WTC11 (cell line): Measurements from ENCODE around the gene CRACDL. TPM values are rescaled to one million over a fixed set of nuclear protein-coding genes. Genes with fewer than 3 reads are reported as not detected.

ENCODE experiments used
- ATAC-seq: fragments of 200-7000 bp; cut with Tn5 transposase; 2 replicates; pipeline ENCODE4 v1.10.0; 2021; ENCODE audit warnings: mild to moderate bottlenecking, moderate library complexity
- Bru-seq: library from RNA; stranded (reverse); fragments of 400-500 nt; gene quantifications from one replicate; lab custom pipeline; 2021; lab: Mats Ljungman, UMichigan
- CTCF ChIA-PET: fragments of 300-600 bp; sonication (Branson Sonifier 250); formaldehyde crosslinking; loops from one replicate; lab custom pipeline; 2021; ENCODE audit warnings: antibody characterized with exemption; lab: Charles Lee
- POLR2A ChIA-PET: fragments of 350-600 bp; sonication (Branson Sonifier 250); formaldehyde crosslinking; loops from one replicate; lab custom pipeline; 2021; ENCODE audit warnings: antibody characterized with exemption; lab: Charles Lee
- DNase-seq: peaks from one replicate; pipeline ENCODE4 v3.0.0; 2021; ENCODE audit warnings: low spot score
- H3K27ac Mint-ChIP-seq: 2 replicates; pipeline ENCODE4 v1.8.0; 2021; ENCODE audit warnings: mixed read lengths
- H3K27me3 Mint-ChIP-seq: 2 replicates; pipeline ENCODE4 v1.8.0; 2021; ENCODE audit warnings: low read depth, mild to moderate bottlenecking, moderate library complexity, mixed read lengths
- H3K36me3 Mint-ChIP-seq: 2 replicates; pipeline ENCODE4 v1.8.0; 2021; ENCODE audit warnings: mixed read lengths
- H3K4me1 Mint-ChIP-seq: 2 replicates; pipeline ENCODE4 v1.8.0; 2022; ENCODE audit warnings: mixed read lengths
- H3K4me3 Mint-ChIP-seq: 2 replicates; pipeline ENCODE4 v1.8.0; 2021; ENCODE audit warnings: mild to moderate bottlenecking, moderate library complexity, mixed read lengths
- H3K9me3 Mint-ChIP-seq: 2 replicates; pipeline ENCODE4 v1.8.0; 2021; ENCODE audit warnings: mixed read lengths
- AR ChIP-seq: fragments of 250-450 bp; sonication (Bioruptor Pico); IDR thresholded peaks from 2 replicates; pipeline ENCODE4 v1.9.0; 2021; ENCODE audit warnings: mild to moderate bottlenecking
- ESRRA ChIP-seq: sonication (generic); formaldehyde crosslinking; IDR thresholded peaks from 2 replicates; pipeline ENCODE4 v1.8.1; 2022; ENCODE audit warnings: mild to moderate bottlenecking, missing genetic modification reagents, borderline replicate concordance
- ETV6 ChIP-seq: sonication (generic); formaldehyde crosslinking; IDR thresholded peaks from 2 replicates; pipeline ENCODE4 v1.8.1; 2022; ENCODE audit warnings: mild to moderate bottlenecking, missing genetic modification reagents
- FOXP4 ChIP-seq: sonication (generic); formaldehyde crosslinking; IDR thresholded peaks from 2 replicates; pipeline ENCODE4 v1.8.0; 2022; ENCODE audit warnings: mild to moderate bottlenecking, missing genetic modification reagents
- JAZF1 ChIP-seq: fragments of 250-450 bp; sonication (Bioruptor Pico); IDR thresholded peaks from 2 replicates; pipeline ENCODE4 v1.9.0; 2021; ENCODE audit warnings: moderate library complexity, mild to moderate bottlenecking, inconsistent platforms
- MYBL2 ChIP-seq: sonication (generic); formaldehyde crosslinking; IDR thresholded peaks from 2 replicates; pipeline ENCODE4 v1.8.1; 2023; ENCODE audit warnings: mild to moderate bottlenecking, moderate library complexity, missing genetic modification reagents
- SP1 ChIP-seq: sonication (generic); formaldehyde crosslinking; conservative IDR thresholded peaks from 2 replicates; pipeline ENCODE4 v1.8.1; 2022; ENCODE audit warnings: missing genetic modification reagents
- ZMAT4 ChIP-seq: fragments of 250-450 bp; sonication (Bioruptor Pico); IDR thresholded peaks from 2 replicates; pipeline ENCODE4 v1.9.0; 2021; ENCODE audit warnings: mild to moderate bottlenecking
- ZNF232 ChIP-seq: sonication (generic); formaldehyde crosslinking; IDR thresholded peaks from 2 replicates; pipeline ENCODE4 v1.8.0; 2022; ENCODE audit warnings: mild to moderate bottlenecking, missing genetic modification reagents
- long read RNA-seq, 3 experiments: library from RNA in 1 of 3; library from capped mRNA in 1 of 3; library from polyadenylated mRNA in 1 of 3; unstranded in 2 of 3; stranded (forward) in 1 of 3; transcript quantifications; one replicate each; pipeline ENCODE4 v2.0.0, GENCODE V29; 2021
- total RNA-seq: library from RNA; stranded (reverse); gene quantifications from 3 replicates; pipeline ENCODE4 v1.2.3, GENCODE V29; 2021
- TF ChIP-seq, protein P1 (sequence below): sonication (generic); formaldehyde crosslinking; IDR thresholded peaks from 2 replicates; pipeline ENCODE4 v1.8.1; 2023; ENCODE audit warnings: mild to moderate bottlenecking, missing genetic modification reagents
- TF ChIP-seq, protein P2 (sequence below): sonication (generic); formaldehyde crosslinking; IDR thresholded peaks from 2 replicates; pipeline ENCODE4 v1.8.1; 2023; ENCODE audit warnings: mild to moderate bottlenecking, missing genetic modification reagents, moderate library complexity
- TF ChIP-seq, protein P3 (sequence below): sonication (generic); formaldehyde crosslinking; IDR thresholded peaks from 2 replicates; pipeline ENCODE4 v1.8.1; 2022; ENCODE audit warnings: missing genetic modification reagents, borderline replicate concordance
- TF ChIP-seq, protein P4 (sequence below): sonication (generic); formaldehyde crosslinking; conservative IDR thresholded peaks from 2 replicates; pipeline ENCODE4 v1.8.1; 2023; ENCODE audit warnings: mild to moderate bottlenecking, low read depth, missing genetic modification reagents, moderate library complexity

Gene CRACDL, protein sequence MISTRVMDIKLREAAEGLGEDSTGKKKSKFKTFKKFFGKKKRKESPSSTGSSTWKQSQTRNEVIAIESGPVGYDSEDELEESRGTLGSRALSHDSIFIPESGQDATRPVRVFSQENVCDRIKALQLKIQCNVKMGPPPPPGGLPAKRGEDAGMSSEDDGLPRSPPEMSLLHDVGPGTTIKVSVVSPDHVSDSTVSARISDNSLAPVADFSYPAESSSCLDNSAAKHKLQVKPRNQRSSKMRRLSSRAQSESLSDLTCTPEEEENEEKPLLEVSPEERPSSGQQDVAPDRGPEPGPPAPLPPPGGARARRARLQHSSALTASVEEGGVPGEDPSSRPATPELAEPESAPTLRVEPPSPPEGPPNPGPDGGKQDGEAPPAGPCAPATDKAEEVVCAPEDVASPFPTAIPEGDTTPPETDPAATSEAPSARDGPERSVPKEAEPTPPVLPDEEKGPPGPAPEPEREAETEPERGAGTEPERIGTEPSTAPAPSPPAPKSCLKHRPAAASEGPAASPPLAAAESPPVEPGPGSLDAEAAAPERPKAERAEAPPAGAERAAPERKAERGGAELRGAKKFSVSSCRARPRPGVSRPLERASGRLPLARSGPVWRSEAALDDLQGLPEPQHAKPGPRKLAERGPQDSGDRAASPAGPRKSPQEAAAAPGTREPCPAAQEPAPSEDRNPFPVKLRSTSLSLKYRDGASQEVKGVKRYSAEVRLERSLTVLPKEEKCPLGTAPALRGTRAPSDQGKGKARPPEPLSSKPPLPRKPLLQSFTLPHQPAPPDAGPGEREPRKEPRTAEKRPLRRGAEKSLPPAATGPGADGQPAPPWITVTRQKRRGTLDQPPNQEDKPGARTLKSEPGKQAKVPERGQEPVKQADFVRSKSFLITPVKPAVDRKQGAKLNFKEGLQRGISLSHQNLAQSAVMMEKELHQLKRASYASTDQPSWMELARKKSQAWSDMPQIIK
- total RNA-seq = 0.50 to 0.89 TPM (median 0.72 TPM) in 3 replicates
- percentile 16 among the genes with signal in this experiment for Bru-seq, nascent RNA
- long read RNA-seq, experiment 1 = 0 reads
- long read RNA-seq, experiment 2 = 0 reads
- long read RNA-seq, experiment 3 = 0 reads

- TF ChIP-seq, protein P1, sequence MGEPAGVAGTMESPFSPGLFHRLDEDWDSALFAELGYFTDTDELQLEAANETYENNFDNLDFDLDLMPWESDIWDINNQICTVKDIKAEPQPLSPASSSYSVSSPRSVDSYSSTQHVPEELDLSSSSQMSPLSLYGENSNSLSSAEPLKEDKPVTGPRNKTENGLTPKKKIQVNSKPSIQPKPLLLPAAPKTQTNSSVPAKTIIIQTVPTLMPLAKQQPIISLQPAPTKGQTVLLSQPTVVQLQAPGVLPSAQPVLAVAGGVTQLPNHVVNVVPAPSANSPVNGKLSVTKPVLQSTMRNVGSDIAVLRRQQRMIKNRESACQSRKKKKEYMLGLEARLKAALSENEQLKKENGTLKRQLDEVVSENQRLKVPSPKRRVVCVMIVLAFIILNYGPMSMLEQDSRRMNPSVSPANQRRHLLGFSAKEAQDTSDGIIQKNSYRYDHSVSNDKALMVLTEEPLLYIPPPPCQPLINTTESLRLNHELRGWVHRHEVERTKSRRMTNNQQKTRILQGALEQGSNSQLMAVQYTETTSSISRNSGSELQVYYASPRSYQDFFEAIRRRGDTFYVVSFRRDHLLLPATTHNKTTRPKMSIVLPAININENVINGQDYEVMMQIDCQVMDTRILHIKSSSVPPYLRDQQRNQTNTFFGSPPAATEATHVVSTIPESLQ (CRISPR knock-in tag) = no peak
- TF ChIP-seq ESRRA (CRISPR knock-in tag) (no peak), ZNF232 (CRISPR knock-in tag) (no peak), FOXP4 (CRISPR knock-in tag) (0 out of 2 replicates have a peak, but pooled peaks have one; percentile 21), ETV6 (no peak), ZMAT4 (CRISPR knock-in tag) (no peak)
- TF ChIP-seq, protein P2, sequence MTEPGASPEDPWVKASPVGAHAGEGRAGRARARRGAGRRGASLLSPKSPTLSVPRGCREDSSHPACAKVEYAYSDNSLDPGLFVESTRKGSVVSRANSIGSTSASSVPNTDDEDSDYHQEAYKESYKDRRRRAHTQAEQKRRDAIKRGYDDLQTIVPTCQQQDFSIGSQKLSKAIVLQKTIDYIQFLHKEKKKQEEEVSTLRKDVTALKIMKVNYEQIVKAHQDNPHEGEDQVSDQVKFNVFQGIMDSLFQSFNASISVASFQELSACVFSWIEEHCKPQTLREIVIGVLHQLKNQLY (CRISPR knock-in tag) = no peak
- ATAC-seq = peak; percentile 63
- Mint-ChIP-seq H3K27ac (no peak within 1 kb of the TSS), H3K36me3 (no peaks in the 10 kb centered on the region), H3K9me3 (no peaks in the 10 kb centered on the region), H3K27me3 (peaks cover 61% of the 10 kb centered on the region), H3K4me1 (peaks cover 7% of the 10 kb centered on the region; the same call in 1 of the 2 replicates), H3K4me3 (peak within 1 kb of the TSS; percentile 72)
- CTCF ChIA-PET = interaction anchor here (0.8 to 4.5 kb wide), 9 partner anchors 10 to 301 kb away, joined by 3 to 24 read pairs (median 4); no protein-coding TSS in a partner anchor
- peak; percentile 44 for DNase-seq
- POLR2A ChIA-PET = no interaction called here
Observed at GRCh38 chr2:98935777-98936352, at the start of gene CRACDL. Gene CRACDL (minus strand): TSS chr2:98936225. CDS start chr2:98846800, 89,425 bp downstream.

DNA sequence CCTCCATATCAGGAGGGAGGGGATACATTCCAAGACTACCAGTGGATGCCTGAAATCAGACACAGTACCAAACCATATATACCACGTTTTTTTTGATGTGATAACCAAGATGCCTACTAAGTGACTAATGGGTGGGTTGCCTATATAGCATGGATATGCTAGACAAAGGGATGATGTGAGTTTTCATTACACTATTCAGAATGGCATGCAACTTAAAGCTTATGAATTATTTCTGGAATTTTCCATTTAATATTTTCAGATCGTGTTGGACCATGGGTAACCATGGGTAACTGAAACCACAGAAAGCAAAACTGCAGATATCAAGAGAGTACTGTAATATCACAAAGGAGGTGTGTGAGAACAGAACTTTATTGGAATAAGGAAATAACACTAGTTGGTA, 39.6 kb upstream of the CRACDL start:
- H3K9me3 Mint-ChIP-seq = peaks cover 80% of the 10 kb centered on the region
- H3K36me3 Mint-ChIP-seq = peaks cover 35% of the 10 kb centered on the region
- H3K4me3 Mint-ChIP-seq = no peak overlapping the region
- H3K4me1 Mint-ChIP-seq = no peaks in the 10 kb centered on the region
- ChIA-PET CTCF (no interaction called here), POLR2A (no interaction called here)
- ATAC-seq (no peak), DNase-seq (no peak)
- peaks cover 14% of the 10 kb centered on the region for H3K27me3 Mint-ChIP-seq
- H3K27ac Mint-ChIP-seq = no peak overlapping the region
- TF ChIP-seq ZNF232 (CRISPR knock-in tag) (no peak), AR (CRISPR knock-in tag) (no peak), JAZF1 (CRISPR knock-in tag) (no peak), SP1 (CRISPR knock-in tag) (no peak), MYBL2 (CRISPR knock-in tag) (no peak)
- TF ChIP-seq, protein P2 (CRISPR knock-in tag) = no peak
- TF ChIP-seq, protein P3, sequence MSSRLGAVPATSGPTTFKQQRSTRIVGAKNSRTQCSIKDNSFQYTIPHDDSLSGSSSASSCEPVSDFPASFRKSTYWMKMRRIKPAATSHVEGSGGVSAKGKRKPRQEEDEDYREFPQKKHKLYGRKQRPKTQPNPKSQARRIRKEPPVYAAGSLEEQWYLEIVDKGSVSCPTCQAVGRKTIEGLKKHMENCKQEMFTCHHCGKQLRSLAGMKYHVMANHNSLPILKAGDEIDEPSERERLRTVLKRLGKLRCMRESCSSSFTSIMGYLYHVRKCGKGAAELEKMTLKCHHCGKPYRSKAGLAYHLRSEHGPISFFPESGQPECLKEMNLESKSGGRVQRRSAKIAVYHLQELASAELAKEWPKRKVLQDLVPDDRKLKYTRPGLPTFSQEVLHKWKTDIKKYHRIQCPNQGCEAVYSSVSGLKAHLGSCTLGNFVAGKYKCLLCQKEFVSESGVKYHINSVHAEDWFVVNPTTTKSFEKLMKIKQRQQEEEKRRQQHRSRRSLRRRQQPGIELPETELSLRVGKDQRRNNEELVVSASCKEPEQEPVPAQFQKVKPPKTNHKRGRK (CRISPR knock-in tag) = no peak
- TF ChIP-seq, protein P4, sequence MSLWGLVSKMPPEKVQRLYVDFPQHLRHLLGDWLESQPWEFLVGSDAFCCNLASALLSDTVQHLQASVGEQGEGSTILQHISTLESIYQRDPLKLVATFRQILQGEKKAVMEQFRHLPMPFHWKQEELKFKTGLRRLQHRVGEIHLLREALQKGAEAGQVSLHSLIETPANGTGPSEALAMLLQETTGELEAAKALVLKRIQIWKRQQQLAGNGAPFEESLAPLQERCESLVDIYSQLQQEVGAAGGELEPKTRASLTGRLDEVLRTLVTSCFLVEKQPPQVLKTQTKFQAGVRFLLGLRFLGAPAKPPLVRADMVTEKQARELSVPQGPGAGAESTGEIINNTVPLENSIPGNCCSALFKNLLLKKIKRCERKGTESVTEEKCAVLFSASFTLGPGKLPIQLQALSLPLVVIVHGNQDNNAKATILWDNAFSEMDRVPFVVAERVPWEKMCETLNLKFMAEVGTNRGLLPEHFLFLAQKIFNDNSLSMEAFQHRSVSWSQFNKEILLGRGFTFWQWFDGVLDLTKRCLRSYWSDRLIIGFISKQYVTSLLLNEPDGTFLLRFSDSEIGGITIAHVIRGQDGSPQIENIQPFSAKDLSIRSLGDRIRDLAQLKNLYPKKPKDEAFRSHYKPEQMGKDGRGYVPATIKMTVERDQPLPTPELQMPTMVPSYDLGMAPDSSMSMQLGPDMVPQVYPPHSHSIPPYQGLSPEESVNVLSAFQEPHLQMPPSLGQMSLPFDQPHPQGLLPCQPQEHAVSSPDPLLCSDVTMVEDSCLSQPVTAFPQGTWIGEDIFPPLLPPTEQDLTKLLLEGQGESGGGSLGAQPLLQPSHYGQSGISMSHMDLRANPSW (CRISPR knock-in tag) = no peak
